Activated CD4-positive, alpha-beta T cell treated with anti-CD3 and anti-CD28 coated beads, Interleukin-2, amount 10 ng/mL, durations not matched to agents 24 days and 14 days (primary cell): Measurements from ENCODE around the gene ZBTB49. TPM values are rescaled to one million over a fixed set of nuclear protein-coding genes. Genes with fewer than 3 reads are reported as not detected.
A peak's percentile ranks its signal among the peaks of the same experiment; 100 is the strongest.
"Not testable (repeated sequence)": the region's sequence is repeated elsewhere in the genome, so short reads cannot be mapped to it uniquely, and the experiment has no call there.

Experiments
- DNase-seq: peaks from one replicate; pipeline ENCODE4 v3.0.0; 2022
- H3K27ac Mint-ChIP-seq: one replicate; pipeline ENCODE4 v1.8.0; 2022; ENCODE audit warnings: mild to moderate bottlenecking, mixed read lengths
- H3K27me3 Mint-ChIP-seq: one replicate; pipeline ENCODE4 v1.8.0; 2022; ENCODE audit warnings: mixed read lengths
- H3K36me3 Mint-ChIP-seq: one replicate; pipeline ENCODE4 v1.8.0; 2022; ENCODE audit warnings: low read depth, mild to moderate bottlenecking, mixed read lengths
- H3K4me1 Mint-ChIP-seq: one replicate; pipeline ENCODE4 v1.8.0; 2021; ENCODE audit warnings: mixed read lengths
- H3K4me3 Mint-ChIP-seq: one replicate; pipeline ENCODE4 v1.8.0; 2022; ENCODE audit warnings: mild to moderate bottlenecking, moderate library complexity, mixed read lengths
- H3K9me3 Mint-ChIP-seq: one replicate; pipeline ENCODE4 v1.8.0; 2021; ENCODE audit warnings: mixed read lengths
- intact Hi-C: fragments of 100-400 bp; cut with micrococcal nuclease; formaldehyde crosslinking; loops from one replicate; pipeline ENCODE4 v1.15.1; 2023
- total RNA-seq: library from RNA; stranded (reverse); gene quantifications from 2 replicates; pipeline ENCODE4 v1.2.3, GENCODE V29; 2022

Gene ZBTB49
- total RNA-seq, 1 donor from 2014 or later, result 8.6 TPM

DNA sequence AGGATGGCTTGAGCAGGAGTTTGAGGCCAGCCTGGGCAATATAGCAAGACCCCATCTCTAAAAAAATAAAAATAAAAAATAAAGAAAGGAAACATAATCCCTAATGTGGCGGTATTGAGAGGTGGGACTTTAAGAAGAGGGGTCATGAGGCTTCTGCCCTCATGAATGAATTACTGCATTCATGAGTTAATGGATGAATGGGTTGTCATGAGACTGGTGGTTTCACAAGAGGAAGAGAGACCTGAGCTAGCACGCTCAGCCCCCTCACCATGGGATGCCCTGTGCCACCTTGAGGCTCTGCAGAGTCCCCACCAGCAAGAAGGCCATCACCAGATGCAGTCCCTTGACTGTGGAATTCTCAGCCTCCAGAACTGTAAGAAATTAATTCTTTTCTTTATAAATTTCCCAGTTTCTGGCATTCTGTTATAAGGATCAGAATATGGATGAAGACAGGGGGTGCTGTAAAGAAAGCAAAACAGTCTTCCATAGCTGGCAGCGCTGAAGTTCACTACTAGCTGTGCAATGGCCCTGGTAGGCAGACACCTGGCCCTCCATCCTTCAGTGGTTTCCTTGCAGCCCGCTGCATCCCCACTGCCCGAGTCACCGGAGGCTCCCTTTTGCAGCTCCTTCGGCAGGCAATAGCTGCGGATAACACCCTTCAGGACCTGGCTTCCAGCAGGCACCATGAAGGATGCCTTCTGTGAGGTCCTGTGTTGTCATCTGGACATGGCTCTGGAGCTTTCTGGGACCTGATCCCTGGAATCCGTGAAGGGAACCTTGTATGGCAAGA is 52.0 kb downstream of the ZBTB49 start:
- Mint-ChIP-seq H3K36me3 (no peaks in the 10 kb centered on the region), H3K4me1 (no peaks in the 10 kb centered on the region), H3K9me3 (no peaks in the 10 kb centered on the region), H3K27me3 (no peaks in the 10 kb centered on the region), H3K27ac (no peak overlapping the region), H3K4me3 (no peak overlapping the region)
- DNase-seq, result no peak
- intact Hi-C loops, result no loop called here

DNA sequence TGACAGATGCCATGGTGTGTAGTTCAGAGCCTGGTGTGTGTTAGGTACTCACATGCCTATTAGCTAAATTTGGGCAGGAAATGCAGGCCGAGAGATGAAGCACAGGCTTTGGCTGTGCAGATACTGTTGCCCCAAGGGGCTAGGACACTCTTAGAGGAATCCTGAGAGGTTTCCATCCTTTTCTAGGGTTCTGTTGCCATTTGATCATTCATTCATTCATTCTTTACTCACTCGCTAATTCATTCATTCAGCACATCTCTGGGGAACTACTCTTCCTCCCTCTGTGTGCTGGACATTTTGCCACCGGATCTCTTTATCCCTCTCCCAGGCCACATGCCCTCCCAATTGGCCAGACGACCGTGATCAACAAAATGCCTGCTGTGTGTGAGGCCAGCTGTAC is 53.0 kb downstream of the ZBTB49 start:
- H3K36me3 Mint-ChIP-seq, result no peaks in the 10 kb centered on the region
- no peak overlapping the region for H3K4me3 Mint-ChIP-seq
- H3K27me3 Mint-ChIP-seq, result no peaks in the 10 kb centered on the region
- DNase-seq, result no peak
- no peak overlapping the region for H3K27ac Mint-ChIP-seq
- intact Hi-C loops, result no loop called here
- H3K4me1 Mint-ChIP-seq, result peaks cover 4% of the 10 kb centered on the region
- H3K9me3 Mint-ChIP-seq, result no peaks in the 10 kb centered on the region

GRCh38 chr4:4344915-4345527 is 55.0 kb downstream of the ZBTB49 start:
- intact Hi-C loops, result no loop called here
- peaks cover 4% of the 10 kb centered on the region for H3K9me3 Mint-ChIP-seq

GRCh38 chr4:4347585-4347984 is 57.5 kb downstream of the ZBTB49 start:
- no peak overlapping the region for H3K27ac Mint-ChIP-seq

More at GRCh38 chr4:4344915-4345527, 55.0 kb downstream of the ZBTB49 start:
- H3K27ac Mint-ChIP-seq, result no peak overlapping the region
- H3K27me3 Mint-ChIP-seq, result no peaks in the 10 kb centered on the region
- H3K36me3 Mint-ChIP-seq, result peaks cover 3% of the 10 kb centered on the region
- H3K4me3 Mint-ChIP-seq, result no peak overlapping the region
- peaks cover 14% of the 10 kb centered on the region for H3K4me1 Mint-ChIP-seq
- no peak for DNase-seq

GRCh38 chr4:4348585-4348984 is 58.5 kb downstream of the ZBTB49 start:
- H3K36me3 Mint-ChIP-seq, H3K27me3 Mint-ChIP-seq, H3K27ac Mint-ChIP-seq, H3K9me3 Mint-ChIP-seq, intact Hi-C loops: not testable (repeated sequence)
- peak; percentile 85 for DNase-seq
- H3K4me3 Mint-ChIP-seq, result peak overlapping the region; percentile 36
- peaks cover 14% of the 10 kb centered on the region for H3K4me1 Mint-ChIP-seq

More at GRCh38 chr4:4347585-4347984, 57.5 kb downstream of the ZBTB49 start:
- H3K27me3 Mint-ChIP-seq, result no peaks in the 10 kb centered on the region
- H3K9me3 Mint-ChIP-seq, result peaks cover 4% of the 10 kb centered on the region
- H3K36me3 Mint-ChIP-seq, result peaks cover 3% of the 10 kb centered on the region
- no peak for DNase-seq
- H3K4me3 Mint-ChIP-seq, result no peak overlapping the region
- intact Hi-C loops, result no loop called here
- peaks cover 14% of the 10 kb centered on the region for H3K4me1 Mint-ChIP-seq

DNA sequence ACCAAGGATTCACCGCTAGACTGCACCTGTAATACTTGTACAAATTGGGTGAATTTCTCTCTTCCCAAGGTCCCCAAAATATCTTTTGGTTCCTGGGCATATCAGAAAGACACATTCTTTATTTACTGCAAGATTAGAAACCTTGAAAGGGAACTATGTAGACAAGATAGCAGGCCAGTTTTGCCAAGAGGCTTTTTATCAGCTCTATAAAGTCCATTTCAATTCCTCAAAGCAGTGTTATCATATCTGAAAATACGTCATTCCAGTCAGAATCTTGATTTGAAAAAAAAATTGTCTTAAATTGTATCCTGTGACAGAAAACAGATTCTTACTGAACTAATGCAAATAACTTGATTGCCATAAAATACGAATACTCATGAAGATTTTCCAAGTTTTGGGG is 59.8 kb downstream of the ZBTB49 start:
- Mint-ChIP-seq H3K4me3 (no peak overlapping the region), H3K9me3 (peaks cover 4% of the 10 kb centered on the region)

GRCh38 chr4:4350909-4351308 is 60.9 kb downstream of the ZBTB49 start:
- Mint-ChIP-seq H3K36me3 (peaks cover 3% of the 10 kb centered on the region), H3K9me3 (peaks cover 4% of the 10 kb centered on the region), H3K4me3 (no peak overlapping the region), H3K4me1 (peaks cover 14% of the 10 kb centered on the region), H3K27me3 (no peaks in the 10 kb centered on the region), H3K27ac (no peak overlapping the region)
- no peak for DNase-seq
- intact Hi-C loops, result no loop called here

More for the DNA sequence above, 59.8 kb downstream of the ZBTB49 start:
- no peak overlapping the region for H3K27ac Mint-ChIP-seq
- H3K36me3 Mint-ChIP-seq, result peaks cover 3% of the 10 kb centered on the region
- intact Hi-C loops, result no loop called here
- DNase-seq, result no peak
- no peaks in the 10 kb centered on the region for H3K27me3 Mint-ChIP-seq
- H3K4me1 Mint-ChIP-seq, result peaks cover 14% of the 10 kb centered on the region

- Mint-ChIP-seq H3K27ac (no peak overlapping the region), H3K9me3 (no peaks in the 10 kb centered on the region), H3K27me3 (no peaks in the 10 kb centered on the region), H3K36me3 (no peaks in the 10 kb centered on the region), H3K4me1 (no peaks in the 10 kb centered on the region), H3K4me3 (no peak overlapping the region)
- intact Hi-C loops, result no loop called here
- DNase-seq, result no peak
Observed at GRCh38 chr4:4355302-4355701, 65.3 kb downstream of the ZBTB49 start.

GRCh38 chr4:4356106-4357041 is 66.3 kb downstream of the ZBTB49 start:
- DNase-seq, result no peak

DNA sequence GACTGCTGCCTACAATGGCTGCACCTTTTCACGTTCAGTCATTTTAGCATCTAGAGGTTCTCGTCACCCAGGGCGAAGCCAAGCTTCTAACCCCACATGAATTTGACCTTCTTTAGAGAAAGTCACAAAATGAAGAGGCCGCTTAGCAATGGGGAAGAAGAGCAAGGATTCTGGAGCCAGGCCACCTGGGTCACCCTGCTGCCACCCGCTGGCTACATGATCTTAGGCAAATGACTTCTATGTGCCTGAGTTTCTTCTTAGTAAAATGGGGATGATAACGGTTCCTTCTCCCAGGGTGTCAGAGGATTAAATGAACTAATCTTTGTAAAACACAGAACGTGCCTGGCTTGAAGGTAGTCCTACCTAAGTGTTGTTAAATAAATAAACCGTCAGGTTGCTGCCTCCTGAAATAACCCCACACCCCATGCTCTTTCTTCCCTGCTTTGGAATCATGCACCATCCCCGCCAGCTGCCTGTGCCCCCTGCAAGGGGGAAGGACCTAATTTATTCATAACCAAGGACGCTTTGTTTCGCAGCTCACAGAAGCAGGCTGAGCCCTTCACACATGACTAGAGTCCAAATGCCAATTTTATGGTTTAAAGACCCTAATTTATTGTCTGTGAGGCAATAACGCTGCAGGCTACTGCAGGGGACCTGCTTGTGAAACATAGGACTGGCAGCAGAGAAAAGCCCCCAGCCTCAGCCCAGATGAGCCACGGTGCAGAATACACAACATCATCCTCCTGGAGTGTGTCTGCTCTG is 68.2 kb downstream of the ZBTB49 start:
- H3K4me1 Mint-ChIP-seq, result no peaks in the 10 kb centered on the region
- intact Hi-C loops, result no loop called here
- no peaks in the 10 kb centered on the region for H3K9me3 Mint-ChIP-seq
- no peak for DNase-seq
- H3K27me3 Mint-ChIP-seq, result no peaks in the 10 kb centered on the region
- H3K27ac Mint-ChIP-seq, result no peak overlapping the region
- no peaks in the 10 kb centered on the region for H3K36me3 Mint-ChIP-seq
- no peak overlapping the region for H3K4me3 Mint-ChIP-seq

More at GRCh38 chr4:4356106-4357041, 66.3 kb downstream of the ZBTB49 start:
- Mint-ChIP-seq H3K4me3 (no peak overlapping the region), H3K9me3 (no peaks in the 10 kb centered on the region), H3K36me3 (no peaks in the 10 kb centered on the region), H3K4me1 (no peaks in the 10 kb centered on the region), H3K27me3 (no peaks in the 10 kb centered on the region), H3K27ac (no peak overlapping the region)
- intact Hi-C loops, result no loop called here

DNA sequence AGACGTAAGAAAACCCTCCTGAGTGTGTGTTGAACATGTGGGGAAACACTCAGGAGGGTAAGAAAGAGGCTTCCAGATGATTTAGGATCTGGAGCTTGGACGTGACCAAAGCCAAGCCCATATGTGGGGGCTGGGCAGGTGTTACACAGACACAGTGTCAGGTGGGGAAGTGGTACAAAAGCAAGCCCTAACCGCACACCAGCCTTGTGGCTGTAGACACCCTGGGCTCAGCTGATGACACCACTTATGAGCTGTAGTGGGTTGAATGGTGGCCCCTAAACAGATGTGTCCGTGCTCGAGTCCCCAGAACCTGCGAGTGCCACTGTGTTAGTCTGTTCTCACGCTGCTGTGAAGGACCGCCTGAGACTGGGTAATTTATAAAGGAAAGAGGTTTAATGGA is 71.8 kb downstream of the ZBTB49 start:
- H3K36me3 Mint-ChIP-seq, result no peaks in the 10 kb centered on the region
- H3K9me3 Mint-ChIP-seq, result peaks cover 10% of the 10 kb centered on the region
- intact Hi-C loops, result no loop called here
- H3K4me1 Mint-ChIP-seq, result no peaks in the 10 kb centered on the region
- DNase-seq, result no peak
- H3K27ac Mint-ChIP-seq, result no peak overlapping the region
- H3K27me3 Mint-ChIP-seq, result no peaks in the 10 kb centered on the region
- no peak overlapping the region for H3K4me3 Mint-ChIP-seq

GRCh38 chr4:4362991-4363697 is 73.1 kb downstream of the ZBTB49 start:
- Mint-ChIP-seq H3K36me3 (no peaks in the 10 kb centered on the region), H3K27me3 (no peaks in the 10 kb centered on the region), H3K4me1 (no peaks in the 10 kb centered on the region), H3K4me3 (no peak overlapping the region), H3K9me3 (peaks cover 10% of the 10 kb centered on the region), H3K27ac (no peak overlapping the region)
- intact Hi-C loops, result no loop called here
- no peak for DNase-seq

- Mint-ChIP-seq H3K27me3 (no peaks in the 10 kb centered on the region), H3K9me3 (peaks cover 10% of the 10 kb centered on the region), H3K4me1 (no peaks in the 10 kb centered on the region), H3K27ac (no peak overlapping the region), H3K4me3 (no peak overlapping the region), H3K36me3 (no peaks in the 10 kb centered on the region)
- intact Hi-C loops, result no loop called here
- no peak for DNase-seq
Observed at GRCh38 chr4:4364061-4364460, 74.0 kb downstream of the ZBTB49 start.
